ENCODE data around the gene NDST3. TPM values are rescaled to one million over a fixed set of nuclear protein-coding genes. Genes with fewer than 3 reads are reported as not detected.

Gene NDST3
- total RNA-seq, 2 experiments from 2014 or later: not detected

- no peak for DNase-seq
- no peaks in the 10 kb centered on the region for H3K4me1 Mint-ChIP-seq (ENCODE audit: low read depth)
- ATAC-seq: no peak
- CTCF ChIA-PET: interaction anchor here (1.4 kb wide), 1 partner anchor 12 kb away, joined by 4 read pairs; no protein-coding TSS in a partner anchor
- H3K27ac Mint-ChIP-seq: no peak overlapping the region
- no peaks in the 10 kb centered on the region for H3K27me3 Mint-ChIP-seq (ENCODE audit: low read depth)
- POLR2A ChIA-PET: no interaction called here
- no peaks in the 10 kb centered on the region for H3K9me3 Mint-ChIP-seq (ENCODE audit: insufficient read depth)
- H3K4me3 Mint-ChIP-seq: no peak overlapping the region
- no peaks in the 10 kb centered on the region for H3K36me3 Mint-ChIP-seq (ENCODE audit: low read depth)
Measured at GRCh38 chr4:118213101-118213500, 178.8 kb downstream of the NDST3 start.

- POLR2A ChIA-PET: no interaction called here
- ATAC-seq: no peak
- CTCF ChIA-PET: no interaction called here
Measured at GRCh38 chr4:118215826-118216225, 181.5 kb downstream of the NDST3 start.

GRCh38 chr4:118221227-118221800 lies 187.0 kb downstream of the NDST3 start:
- ChIA-PET CTCF (no interaction called here), POLR2A (no interaction called here)
- Mint-ChIP-seq H3K27me3 (ENCODE audit: low read depth) (peaks cover 9% of the 10 kb centered on the region), H3K4me3 (no peak overlapping the region), H3K9me3 (ENCODE audit: insufficient read depth) (no peaks in the 10 kb centered on the region), H3K4me1 (ENCODE audit: low read depth) (no peaks in the 10 kb centered on the region), H3K27ac (no peak overlapping the region), H3K36me3 (ENCODE audit: low read depth) (no peaks in the 10 kb centered on the region)
- DNase-seq: no peak
- ATAC-seq: no peak

More at GRCh38 chr4:118215826-118216225, 181.5 kb downstream of the NDST3 start:
- H3K4me3 Mint-ChIP-seq: no peak overlapping the region
- DNase-seq: no peak
- H3K36me3 Mint-ChIP-seq (ENCODE audit: low read depth): no peaks in the 10 kb centered on the region
- no peaks in the 10 kb centered on the region for H3K4me1 Mint-ChIP-seq (ENCODE audit: low read depth)
- H3K27ac Mint-ChIP-seq: no peak overlapping the region
- H3K9me3 Mint-ChIP-seq (ENCODE audit: insufficient read depth): no peaks in the 10 kb centered on the region
- peaks cover 6% of the 10 kb centered on the region for H3K27me3 Mint-ChIP-seq (ENCODE audit: low read depth)

DNA sequence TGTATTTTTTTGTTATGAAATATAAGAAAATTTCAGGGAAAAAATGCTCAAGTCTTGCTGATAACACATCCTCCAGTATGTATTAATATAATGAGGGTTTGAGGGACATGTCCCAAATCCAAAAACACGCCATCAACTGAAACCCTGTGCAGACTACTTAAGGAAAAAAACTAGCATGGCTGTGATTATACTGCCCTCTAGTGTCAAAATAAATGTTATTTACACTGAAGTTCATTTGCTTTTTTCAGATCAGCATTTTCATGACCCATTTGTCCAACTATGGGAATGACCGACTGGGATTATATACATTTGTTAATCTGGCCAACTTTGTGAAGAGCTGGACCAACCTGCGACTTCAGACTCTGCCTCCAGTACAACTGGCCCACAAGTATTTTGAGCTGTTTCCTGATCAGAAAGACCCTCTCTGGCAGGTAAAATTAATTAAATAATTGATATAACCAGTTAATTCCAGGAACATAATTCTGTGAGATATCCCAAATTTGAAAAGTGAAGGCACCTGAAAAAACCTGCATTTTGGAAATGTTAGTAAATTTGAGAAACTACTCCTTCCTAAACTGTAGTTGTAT lies 190.1 kb downstream of the NDST3 start:
- H3K27ac Mint-ChIP-seq: no peak overlapping the region
- POLR2A ChIA-PET: no interaction called here

GRCh38 chr4:118225511-118225910 lies 191.2 kb downstream of the NDST3 start:
- no peak for DNase-seq
- ChIA-PET CTCF (interaction anchor here (0.9 to 1.9 kb wide), 4 partner anchors 11 to 149 kb away, joined by 3 to 4 read pairs (median 4); no protein-coding TSS in a partner anchor), POLR2A (no interaction called here)
- no peaks in the 10 kb centered on the region for H3K9me3 Mint-ChIP-seq (ENCODE audit: insufficient read depth)
- H3K4me3 Mint-ChIP-seq: no peak overlapping the region
- no peaks in the 10 kb centered on the region for H3K36me3 Mint-ChIP-seq (ENCODE audit: low read depth)
- no peaks in the 10 kb centered on the region for H3K4me1 Mint-ChIP-seq (ENCODE audit: low read depth)
- no peak overlapping the region for H3K27ac Mint-ChIP-seq
- ATAC-seq: no peak
- H3K27me3 Mint-ChIP-seq (ENCODE audit: low read depth): peaks cover 3% of the 10 kb centered on the region

More for the DNA sequence above, 190.1 kb downstream of the NDST3 start:
- no peak for ATAC-seq
- Mint-ChIP-seq H3K4me3 (no peak overlapping the region), H3K9me3 (ENCODE audit: insufficient read depth) (no peaks in the 10 kb centered on the region), H3K4me1 (ENCODE audit: low read depth) (no peaks in the 10 kb centered on the region), H3K27me3 (ENCODE audit: low read depth) (peaks cover 7% of the 10 kb centered on the region), H3K36me3 (ENCODE audit: low read depth) (no peaks in the 10 kb centered on the region)
- no peak for DNase-seq
- CTCF ChIA-PET: interaction anchor here (0.7 to 2.4 kb wide), 16 partner anchors 9 to 281 kb away, joined by 3 to 7 read pairs (median 4); no protein-coding TSS in a partner anchor

- Mint-ChIP-seq H3K9me3 (ENCODE audit: insufficient read depth) (no peaks in the 10 kb centered on the region), H3K4me3 (no peak overlapping the region), H3K4me1 (ENCODE audit: low read depth) (no peaks in the 10 kb centered on the region), H3K27me3 (ENCODE audit: low read depth) (peaks cover 3% of the 10 kb centered on the region), H3K36me3 (ENCODE audit: low read depth) (no peaks in the 10 kb centered on the region), H3K27ac (no peak overlapping the region)
- ChIA-PET POLR2A (no interaction called here), CTCF (interaction anchor here (1.2 kb wide), 1 partner anchor 132 kb away, joined by 3 read pairs; no protein-coding TSS in a partner anchor)
- ATAC-seq: no peak
- no peak for DNase-seq
Measured at GRCh38 chr4:118226311-118227010, 192.2 kb downstream of the NDST3 start.

- Mint-ChIP-seq H3K36me3 (ENCODE audit: low read depth) (no peaks in the 10 kb centered on the region), H3K27me3 (ENCODE audit: low read depth) (peaks cover 3% of the 10 kb centered on the region), H3K4me1 (ENCODE audit: low read depth) (no peaks in the 10 kb centered on the region), H3K9me3 (ENCODE audit: insufficient read depth) (no peaks in the 10 kb centered on the region), H3K27ac (no peak overlapping the region), H3K4me3 (no peak overlapping the region)
- DNase-seq (no peak), ATAC-seq (no peak)
- CTCF ChIA-PET: interaction anchor here (1.5 kb wide), 1 partner anchor 11 kb away, joined by 5 read pairs; no protein-coding TSS in a partner anchor
- POLR2A ChIA-PET: no interaction called here
Measured at GRCh38 chr4:118235566-118236120, 201.4 kb downstream of the NDST3 start.

DNA sequence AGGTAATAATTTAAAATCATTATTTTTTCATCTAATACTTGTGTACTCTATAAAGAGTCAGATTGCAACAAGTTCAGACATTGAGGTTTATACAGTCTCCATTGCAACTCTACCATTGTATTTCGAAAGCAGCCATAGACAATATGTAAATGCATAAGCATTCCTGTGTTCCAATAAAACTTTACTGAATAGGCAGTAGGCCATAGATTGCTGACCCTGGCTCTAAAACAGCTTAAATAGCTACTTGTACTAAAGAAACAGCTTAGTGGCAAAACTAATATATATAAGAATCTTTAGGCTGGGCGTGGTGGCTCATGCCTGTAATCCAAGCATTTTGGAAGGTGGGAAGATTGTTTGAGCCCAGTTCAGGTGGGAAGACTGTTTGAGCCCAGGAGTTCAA lies 203.2 kb downstream of the NDST3 start:
- Mint-ChIP-seq H3K27ac (no peak overlapping the region), H3K9me3 (ENCODE audit: insufficient read depth) (no peaks in the 10 kb centered on the region)
- POLR2A ChIA-PET: no interaction called here

GRCh38 chr4:118249890-118250289 lies 215.6 kb downstream of the NDST3 start:
- ChIA-PET POLR2A (no interaction called here), CTCF (interaction anchor here (1.0 kb wide), 1 partner anchor 25 kb away, joined by 3 read pairs; no protein-coding TSS in a partner anchor)
- H3K4me3 Mint-ChIP-seq: no peak overlapping the region
- H3K9me3 Mint-ChIP-seq (ENCODE audit: insufficient read depth): no peaks in the 10 kb centered on the region
- H3K36me3 Mint-ChIP-seq (ENCODE audit: low read depth): no peaks in the 10 kb centered on the region
- ATAC-seq: no peak
- H3K4me1 Mint-ChIP-seq (ENCODE audit: low read depth): peaks cover 3% of the 10 kb centered on the region
- no peak overlapping the region for H3K27ac Mint-ChIP-seq
- DNase-seq: no peak
- no peaks in the 10 kb centered on the region for H3K27me3 Mint-ChIP-seq (ENCODE audit: low read depth)

More for the DNA sequence above, 203.2 kb downstream of the NDST3 start:
- Mint-ChIP-seq H3K4me1 (ENCODE audit: low read depth) (no peaks in the 10 kb centered on the region), H3K4me3 (no peak overlapping the region), H3K36me3 (ENCODE audit: low read depth) (no peaks in the 10 kb centered on the region), H3K27me3 (ENCODE audit: low read depth) (peaks cover 6% of the 10 kb centered on the region)
- ATAC-seq: no peak
- CTCF ChIA-PET: no interaction called here
- no peak for DNase-seq

- Mint-ChIP-seq H3K4me1 (ENCODE audit: low read depth) (no peaks in the 10 kb centered on the region), H3K27me3 (ENCODE audit: low read depth) (peaks cover 5% of the 10 kb centered on the region), H3K27ac (no peak overlapping the region), H3K36me3 (ENCODE audit: low read depth) (no peaks in the 10 kb centered on the region), H3K4me3 (no peak overlapping the region), H3K9me3 (ENCODE audit: insufficient read depth) (no peaks in the 10 kb centered on the region)
- ATAC-seq (no peak), DNase-seq (no peak)
- CTCF ChIA-PET: no interaction called here
- POLR2A ChIA-PET: no interaction called here
Measured at GRCh38 chr4:118254368-118254767, 220.1 kb downstream of the NDST3 start.

DNA sequence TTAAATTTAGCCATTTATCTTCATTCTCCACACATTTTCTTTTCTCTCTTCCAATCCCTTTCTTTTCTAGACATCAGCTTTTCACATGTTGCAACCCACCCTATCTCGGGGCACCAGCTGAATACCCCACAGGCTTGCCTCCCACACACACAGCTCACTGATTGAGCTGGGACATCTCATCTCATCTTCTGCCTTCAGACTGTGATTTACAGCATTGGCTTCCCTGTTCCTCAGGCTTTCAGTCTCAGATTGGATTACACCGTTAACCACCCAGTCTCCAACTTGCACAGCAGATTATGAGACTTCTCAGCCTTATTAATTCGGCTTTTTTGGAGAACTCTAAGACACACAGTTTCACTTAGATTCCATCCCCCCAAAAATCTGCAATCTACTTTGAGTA lies 224.8 kb downstream of the NDST3 start:
- DNase-seq: no peak
- peaks cover 8% of the 10 kb centered on the region for H3K27me3 Mint-ChIP-seq (ENCODE audit: low read depth)
- no peaks in the 10 kb centered on the region for H3K9me3 Mint-ChIP-seq (ENCODE audit: insufficient read depth)
- ATAC-seq: no peak
- no peak overlapping the region for H3K27ac Mint-ChIP-seq
- ChIA-PET POLR2A (no interaction called here), CTCF (interaction anchor here (0.7 kb wide), 1 partner anchor 12 kb away, joined by 3 read pairs; no protein-coding TSS in a partner anchor)
- no peaks in the 10 kb centered on the region for H3K4me1 Mint-ChIP-seq (ENCODE audit: low read depth)
- no peaks in the 10 kb centered on the region for H3K36me3 Mint-ChIP-seq (ENCODE audit: low read depth)
- no peak overlapping the region for H3K4me3 Mint-ChIP-seq

- Mint-ChIP-seq H3K27ac (no peak overlapping the region), H3K4me3 (no peak overlapping the region), H3K4me1 (ENCODE audit: low read depth) (no peaks in the 10 kb centered on the region), H3K36me3 (ENCODE audit: low read depth) (peaks cover 2% of the 10 kb centered on the region), H3K27me3 (ENCODE audit: low read depth) (peaks cover 13% of the 10 kb centered on the region), H3K9me3 (ENCODE audit: insufficient read depth) (no peaks in the 10 kb centered on the region)
- no peak for ATAC-seq
- DNase-seq: no peak
- ChIA-PET CTCF (interaction anchor here (1.8 to 2.8 kb wide), 2 partner anchors 11 to 14 kb away, joined by 6 to 9 read pairs; no protein-coding TSS in a partner anchor), POLR2A (no interaction called here)
Measured at GRCh38 chr4:118260309-118260708, 226.0 kb downstream of the NDST3 start.
